Chondrocyte (in vitro differentiated cells): ENCODE data around the gene AGO3. TPM values are rescaled to one million over a fixed set of nuclear protein-coding genes. Genes with fewer than 3 reads are reported as not detected.

Source experiments
- DNase-seq: peaks from one replicate; pipeline ENCODE4 v3.0.0; 2021; ENCODE audit warnings: mixed read lengths, low spot score
- H3K27ac Mint-ChIP-seq: one replicate; pipeline ENCODE4 v1.8.0; 2021; ENCODE audit warnings: mild to moderate bottlenecking, moderate library complexity, mixed read lengths; ENCODE audit not compliant: unreplicated experiment
- H3K27me3 Mint-ChIP-seq: 2 replicates; pipeline ENCODE4 v1.8.0; 2021; ENCODE audit warnings: low read depth, mixed read lengths
- H3K36me3 Mint-ChIP-seq: 2 replicates; pipeline ENCODE4 v1.8.0; 2021; ENCODE audit warnings: low read depth, mixed read lengths
- H3K4me1 Mint-ChIP-seq: 2 replicates; pipeline ENCODE4 v1.8.0; 2021; ENCODE audit warnings: low read depth, mild to moderate bottlenecking, mixed read lengths
- H3K4me3 Mint-ChIP-seq: one replicate; pipeline ENCODE4 v1.8.0; 2021; ENCODE audit warnings: mild to moderate bottlenecking, moderate library complexity, mixed read lengths; ENCODE audit not compliant: unreplicated experiment
- H3K9me3 Mint-ChIP-seq: 2 replicates; pipeline ENCODE4 v1.8.0; 2021; ENCODE audit warnings: low read depth, mixed read lengths
- CTCF ChIP-seq: fragments of 200-600 bp; sonication (generic); IDR thresholded peaks from 2 replicates; pipeline ENCODE4 v1.5.0; 2021; ENCODE audit warnings: antibody characterized with exemption, mild to moderate bottlenecking, moderate library complexity
- total RNA-seq: library from RNA; stranded (reverse); gene quantifications from 3 replicates; pipeline ENCODE4 v1.2.1, GENCODE V29; 2021

The AGO3 gene
- total RNA-seq, 1 donor from 2014 or later: 26.1 TPM

- no peaks in the 10 kb centered on the region for H3K27me3 Mint-ChIP-seq
- H3K4me1 Mint-ChIP-seq: no peaks in the 10 kb centered on the region
Observed at GRCh38 chr1:36068866-36069265, 138.0 kb downstream of the AGO3 start.

GRCh38 chr1:36070349-36070748 is 139.4 kb downstream of the AGO3 start:
- no peaks in the 10 kb centered on the region for H3K9me3 Mint-ChIP-seq
- H3K4me1 Mint-ChIP-seq: no peaks in the 10 kb centered on the region
- DNase-seq: no peak
- H3K27ac Mint-ChIP-seq: no peak overlapping the region
- H3K36me3 Mint-ChIP-seq: peaks cover 1% of the 10 kb centered on the region
- H3K4me3 Mint-ChIP-seq: no peak overlapping the region
- H3K27me3 Mint-ChIP-seq: no peaks in the 10 kb centered on the region
- no peak for TF ChIP-seq CTCF

More at GRCh38 chr1:36068866-36069265, 138.0 kb downstream of the AGO3 start:
- DNase-seq: no peak
- no peak overlapping the region for H3K27ac Mint-ChIP-seq
- no peak overlapping the region for H3K4me3 Mint-ChIP-seq
- TF ChIP-seq CTCF: no peak
- H3K9me3 Mint-ChIP-seq: no peaks in the 10 kb centered on the region
- peaks cover 1% of the 10 kb centered on the region for H3K36me3 Mint-ChIP-seq

- TF ChIP-seq CTCF: no peak
- no peak for DNase-seq
- no peaks in the 10 kb centered on the region for H3K36me3 Mint-ChIP-seq
- H3K4me3 Mint-ChIP-seq: no peak overlapping the region
- no peaks in the 10 kb centered on the region for H3K4me1 Mint-ChIP-seq
- H3K9me3 Mint-ChIP-seq: no peaks in the 10 kb centered on the region
- H3K27me3 Mint-ChIP-seq: no peaks in the 10 kb centered on the region
- H3K27ac Mint-ChIP-seq: no peak overlapping the region
Observed at GRCh38 chr1:36076979-36077573, 146.2 kb downstream of the AGO3 start.

- Mint-ChIP-seq H3K36me3 (no peaks in the 10 kb centered on the region), H3K9me3 (no peaks in the 10 kb centered on the region), H3K4me3 (no peak overlapping the region), H3K27ac (no peak overlapping the region), H3K4me1 (peaks cover 3% of the 10 kb centered on the region), H3K27me3 (no peaks in the 10 kb centered on the region)
- no peak for TF ChIP-seq CTCF
- no peak for DNase-seq
Observed at GRCh38 chr1:36080236-36080635, 149.3 kb downstream of the AGO3 start.

- H3K27ac Mint-ChIP-seq: no peak overlapping the region
- H3K27me3 Mint-ChIP-seq: no peaks in the 10 kb centered on the region
- DNase-seq: no peak
- H3K4me3 Mint-ChIP-seq: no peak overlapping the region
- TF ChIP-seq CTCF: no peak
- no peaks in the 10 kb centered on the region for H3K9me3 Mint-ChIP-seq
- peaks cover 3% of the 10 kb centered on the region for H3K4me1 Mint-ChIP-seq
- H3K36me3 Mint-ChIP-seq: no peaks in the 10 kb centered on the region
Observed at GRCh38 chr1:36080801-36081200, 149.9 kb downstream of the AGO3 start.
